ENCODE results near the gene ARMC9. TPM values are rescaled to one million over a fixed set of nuclear protein-coding genes. Genes with fewer than 3 reads are reported as not detected.
A peak's percentile ranks its signal among the peaks of the same experiment; 100 is the strongest.

Gene ARMC9
- total RNA-seq, 4 donors from 2014 or later: 16.8 to 47.6 (median 39.3) TPM

GRCh38 chr2:231188506-231189170 lies 9.8 kb upstream of the ARMC9 start:
- TF ChIP-seq POLR2A (IDR thresholded peaks at IDR 0.05): no peak
- no peak for TF ChIP-seq CTCF (IDR thresholded peaks at IDR 0.05)
- Histone ChIP-seq H3K4me1 (peaks cover 0 to 4% of the 10 kb centered on the region in 2 donors), H3K36me3 (no peaks in the 10 kb centered on the region), H3K9me3 (no peaks in the 10 kb centered on the region), H3K4me3 (no peak overlapping the region), H3K27me3 (no peaks in the 10 kb centered on the region), H3K27ac (peak overlapping the region; percentile 98)
- intact Hi-C loops (cut with DNase I; ENCODE audit: low total_unique reads): no loop called here
- DNase-seq: no peak

GRCh38 chr2:231189171-231189530 lies 9.3 kb upstream of the ARMC9 start:
- Histone ChIP-seq H3K4me3 (no peak overlapping the region), H3K27me3 (no peaks in the 10 kb centered on the region), H3K27ac (peak overlapping the region; percentile 98), H3K4me1 (peaks cover 0 to 4% of the 10 kb centered on the region in 2 donors), H3K36me3 (no peaks in the 10 kb centered on the region), H3K9me3 (no peaks in the 10 kb centered on the region)
- intact Hi-C loops (cut with DNase I; ENCODE audit: low total_unique reads): no loop called here
- no peak for TF ChIP-seq POLR2A (IDR thresholded peaks at IDR 0.05)
- TF ChIP-seq CTCF (IDR thresholded peaks at IDR 0.05): no peak
- no peak for DNase-seq

- Histone ChIP-seq H3K36me3 (no peaks in the 10 kb centered on the region), H3K27me3 (no peaks in the 10 kb centered on the region), H3K4me3 (peak overlapping the region; percentile 3 to 29), H3K27ac (peak overlapping the region; percentile 98), H3K4me1 (peaks cover 0 to 4% of the 10 kb centered on the region in 2 donors), H3K9me3 (no peaks in the 10 kb centered on the region)
- intact Hi-C loops (cut with DNase I; ENCODE audit: low total_unique reads): no loop called here
- peak; percentile 78 to 80 for DNase-seq
- TF ChIP-seq CTCF (IDR thresholded peaks at IDR 0.05) (no peak), POLR2A (IDR thresholded peaks at IDR 0.05) (peak in 1 of 2 donors; percentile 15)
Measured at GRCh38 chr2:231189571-231190495, 8.6 kb upstream of the ARMC9 start.

- DNase-seq: peak; percentile 77 to 86
- peak in 1 of 2 donors; percentile 32 for TF ChIP-seq POLR2A (IDR thresholded peaks at IDR 0.05)
- TF ChIP-seq CTCF (IDR thresholded peaks at IDR 0.05): no peak
- H3K27ac ChIP-seq: peak overlapping the region; percentile 98
- no peaks in the 10 kb centered on the region for H3K36me3 ChIP-seq
- peak overlapping the region; percentile 3 to 29 for H3K4me3 ChIP-seq
- intact Hi-C loops (cut with DNase I; ENCODE audit: low total_unique reads): no loop called here
- no peaks in the 10 kb centered on the region for H3K27me3 ChIP-seq
- peaks cover 0 to 4% of the 10 kb centered on the region in 2 donors for H3K4me1 ChIP-seq
- no peaks in the 10 kb centered on the region for H3K9me3 ChIP-seq
Measured at GRCh38 chr2:231190531-231191197, 7.8 kb upstream of the ARMC9 start.

Data from uterus (tissue), 4 donors.